ENCODE measurements around the gene MYO19.

MYO19 gene

GRCh38 chr17:36469733-36470132 is 64.9 kb downstream of the MYO19 start:
- TF ChIP-seq FOXP2 (optimal IDR thresholded peaks at IDR 0.05; ENCODE audit: borderline replicate concordance, extremely low read depth, extremely low read length, insufficient read depth) (no peak), SIN3A (IDR thresholded peaks at IDR 0.05; ENCODE audit: borderline replicate concordance, insufficient read depth, low read length) (no peak), POLR2AphosphoS5 (IDR thresholded peaks at IDR 0.05; ENCODE audit: low read depth, low read length) (no peak), REST (IDR thresholded peaks at IDR 0.05; ENCODE audit: insufficient read depth in 1 of 2, low read depth in 2 of 2, low read length in 2 of 2) (no peak), TAF1 (IDR thresholded peaks at IDR 0.05; ENCODE audit: borderline replicate concordance, insufficient read depth, low read length) (no peak)

- TF ChIP-seq POLR2AphosphoS5 (IDR thresholded peaks at IDR 0.05; ENCODE audit: low read depth, low read length) = no peak
- no peak for TF ChIP-seq SIN3A (IDR thresholded peaks at IDR 0.05; ENCODE audit: borderline replicate concordance, insufficient read depth, low read length)
- TF ChIP-seq TAF1 (IDR thresholded peaks at IDR 0.05; ENCODE audit: borderline replicate concordance, insufficient read depth, low read length) = no peak
- TF ChIP-seq FOXP2 (optimal IDR thresholded peaks at IDR 0.05; ENCODE audit: borderline replicate concordance, extremely low read depth, extremely low read length, insufficient read depth) = no peak
- TF ChIP-seq REST (IDR thresholded peaks at IDR 0.05; ENCODE audit: insufficient read depth in 1 of 2, low read depth in 2 of 2, low read length in 2 of 2) = no peak
These were observed 65.6 kb downstream of the MYO19 start for GRCh38 chr17:36468903-36469635.

GRCh38 chr17:36464765-36465088 is 69.9 kb downstream of the MYO19 start:
- TF ChIP-seq POLR2AphosphoS5 (IDR thresholded peaks at IDR 0.05; ENCODE audit: low read depth, low read length) (no peak), REST (IDR thresholded peaks at IDR 0.05; ENCODE audit: insufficient read depth in 1 of 2, low read depth in 2 of 2, low read length in 2 of 2) (no peak), FOXP2 (optimal IDR thresholded peaks at IDR 0.05; ENCODE audit: borderline replicate concordance, extremely low read depth, extremely low read length, insufficient read depth) (no peak), SIN3A (IDR thresholded peaks at IDR 0.05; ENCODE audit: borderline replicate concordance, insufficient read depth, low read length) (no peak), TAF1 (IDR thresholded peaks at IDR 0.05; ENCODE audit: borderline replicate concordance, insufficient read depth, low read length) (no peak)

- TF ChIP-seq POLR2AphosphoS5 (IDR thresholded peaks at IDR 0.05; ENCODE audit: low read depth, low read length) (no peak), SIN3A (IDR thresholded peaks at IDR 0.05; ENCODE audit: borderline replicate concordance, insufficient read depth, low read length) (no peak), TAF1 (IDR thresholded peaks at IDR 0.05; ENCODE audit: borderline replicate concordance, insufficient read depth, low read length) (no peak), REST (IDR thresholded peaks at IDR 0.05; ENCODE audit: insufficient read depth in 1 of 2, low read depth in 2 of 2, low read length in 2 of 2) (peak; percentile 95 to 98), FOXP2 (optimal IDR thresholded peaks at IDR 0.05; ENCODE audit: borderline replicate concordance, extremely low read depth, extremely low read length, insufficient read depth) (peak; percentile 78)
These were observed 70.5 kb downstream of the MYO19 start for GRCh38 chr17:36463916-36464764.

All from PFSK-1 (cell line).